Dermis microvascular lymphatic vessel endothelial cell (primary cell): ENCODE results near the gene SDC3. TPM values are rescaled to one million over a fixed set of nuclear protein-coding genes. Genes with fewer than 3 reads are reported as not detected.

Experiments
- DNase-seq, 2 donors: peaks; one replicate each; pipeline versions ENCODE4 v3.0.0 to v3.0.0-alpha.2; 2010; ENCODE audit warnings: low read depth in 2 of 2
- total RNA-seq: library from RNA; depleted of rRNA; stranded (reverse); fragments of >200 nt; gene quantifications from 2 replicates; pipeline ENCODE4 v1.2.1, GENCODE V29; 2014

SDC3 gene
- total RNA-seq, 1 donor from 2014 or later = 20.3 TPM

DNA sequence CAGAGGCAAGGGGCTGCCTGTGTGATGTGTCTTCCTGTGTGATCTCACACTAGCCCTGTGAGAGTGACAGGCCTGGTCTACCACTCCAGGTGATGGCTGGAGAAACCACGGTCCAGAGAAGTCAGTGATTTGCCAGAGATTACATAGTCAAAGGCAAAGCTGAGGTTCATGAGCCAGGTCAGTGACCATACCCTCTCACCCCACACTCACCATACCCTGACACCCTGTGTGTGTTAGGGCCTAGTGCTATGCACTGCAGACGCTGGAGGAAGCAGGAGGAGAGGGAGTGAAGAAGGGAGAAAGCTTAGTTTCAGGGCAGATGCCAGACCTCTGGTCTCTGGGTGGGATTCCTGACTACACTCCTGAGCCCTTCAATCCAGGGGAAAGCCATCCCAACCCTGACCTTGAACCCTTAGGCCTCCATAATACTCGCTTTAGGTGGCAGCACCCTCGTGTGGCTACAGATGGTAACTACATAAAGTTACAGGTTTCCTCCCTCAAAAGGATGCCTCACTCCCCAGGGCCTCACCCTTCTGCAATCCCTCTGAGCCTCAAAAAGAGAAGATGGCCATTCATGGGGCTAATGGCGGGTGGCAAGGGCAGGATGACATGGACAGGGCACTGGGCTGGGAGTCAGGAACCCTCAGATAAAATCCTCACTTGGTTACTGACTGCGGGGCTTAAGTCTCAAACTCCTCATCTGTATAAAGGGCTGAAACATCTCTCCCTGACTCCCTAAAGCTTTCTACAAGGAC lies 20.8 kb upstream of the SDC3 start:
- peak in 1 of 2 donors; percentile 41 for DNase-seq

DNA sequence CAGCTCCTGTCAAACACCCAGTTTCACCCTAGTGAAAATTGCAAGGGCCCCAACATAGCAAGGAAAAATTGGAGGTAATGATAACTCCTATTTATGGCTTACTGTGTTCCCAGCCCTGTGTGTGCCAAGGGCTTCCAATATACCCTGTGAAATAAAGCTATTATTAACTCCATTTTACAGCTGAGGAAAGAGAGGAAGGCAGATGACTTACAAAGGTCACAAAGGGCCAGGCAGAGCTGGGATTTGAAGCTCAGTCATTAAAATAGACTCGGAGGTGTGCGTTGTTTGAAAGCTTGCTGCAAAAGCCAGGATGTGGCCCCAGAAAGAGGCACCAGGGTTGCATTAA lies 20.2 kb upstream of the SDC3 start:
- DNase-seq = peak; percentile 25 to 41

DNA sequence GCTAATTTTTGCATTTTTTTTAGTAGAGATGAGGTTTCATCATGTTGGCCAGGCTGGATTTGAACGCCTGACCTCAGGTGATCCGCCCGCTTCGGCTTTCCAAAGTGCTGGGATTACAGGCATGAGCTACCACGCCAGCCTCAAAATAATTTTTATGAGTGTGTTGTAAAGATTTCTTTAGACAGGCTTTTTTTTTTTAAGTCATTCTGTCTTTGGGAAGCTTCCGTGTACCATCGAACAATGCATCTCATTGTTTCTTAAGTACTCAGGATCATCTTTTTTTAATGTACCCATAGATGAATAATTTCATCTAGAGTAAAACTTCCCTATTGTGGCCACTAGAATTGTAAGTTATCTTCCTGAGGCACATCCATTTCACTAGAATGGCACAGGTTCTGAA lies 19.6 kb upstream of the SDC3 start:
- DNase-seq = no peak

DNA sequence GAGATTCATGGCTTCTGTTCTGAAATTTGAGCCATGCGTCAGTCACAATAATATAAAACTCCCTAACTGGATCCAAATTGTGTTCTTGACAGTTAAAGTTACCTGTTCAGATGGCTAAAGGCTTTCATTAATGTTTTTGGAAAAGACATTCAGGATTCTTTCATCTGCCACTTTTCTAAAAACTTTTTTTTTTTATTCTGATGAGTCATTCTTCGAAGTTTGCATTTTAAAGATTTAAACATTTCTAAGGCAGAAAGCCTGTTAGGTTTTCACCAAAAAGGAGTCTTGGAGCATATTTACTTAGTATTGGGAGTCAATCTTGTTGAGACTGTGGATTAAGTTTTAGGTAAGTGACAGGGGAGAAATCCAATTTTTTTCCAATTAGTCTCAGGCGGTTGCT lies 18.9 kb upstream of the SDC3 start:
- no peak for DNase-seq

DNA sequence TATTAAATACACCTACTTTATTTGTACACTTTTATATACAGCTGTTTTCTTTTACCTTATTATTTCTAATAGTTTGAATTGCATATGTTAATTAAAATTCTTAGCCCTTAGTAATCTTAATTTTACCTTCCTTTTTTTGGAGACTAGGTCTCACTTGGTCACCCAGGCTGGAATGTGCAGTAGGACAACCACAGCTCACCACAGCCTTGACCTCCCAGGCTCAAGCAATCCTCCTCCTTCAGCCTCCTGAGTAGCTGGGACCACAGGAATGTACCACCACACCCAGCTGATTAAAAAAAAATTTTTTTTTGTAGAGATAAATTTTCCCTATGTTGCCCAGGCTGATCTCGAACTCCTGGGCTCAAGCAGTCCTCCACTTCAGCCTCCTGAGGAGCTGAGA lies 15.0 kb upstream of the SDC3 start:
- no peak for DNase-seq

DNA sequence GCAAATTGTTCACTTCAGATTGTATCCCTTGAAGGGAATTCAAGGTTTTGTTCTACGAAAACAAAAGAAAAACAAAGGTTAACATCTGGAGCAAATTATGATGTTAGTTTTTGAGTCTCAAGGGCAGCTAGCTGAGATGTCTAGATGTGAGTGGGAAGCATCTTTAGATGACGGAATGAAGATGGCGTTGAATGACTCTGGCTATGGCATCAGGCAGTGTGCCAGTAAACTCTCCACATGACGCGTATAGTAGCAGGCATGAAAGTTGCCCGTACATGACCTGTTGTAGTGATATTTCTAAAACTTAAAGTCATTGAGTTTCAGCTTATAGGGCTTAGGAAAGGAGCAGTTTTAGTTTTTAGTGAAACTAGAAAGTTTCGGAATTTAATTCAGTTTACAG lies 12.3 kb upstream of the SDC3 start:
- DNase-seq = no peak

DNA sequence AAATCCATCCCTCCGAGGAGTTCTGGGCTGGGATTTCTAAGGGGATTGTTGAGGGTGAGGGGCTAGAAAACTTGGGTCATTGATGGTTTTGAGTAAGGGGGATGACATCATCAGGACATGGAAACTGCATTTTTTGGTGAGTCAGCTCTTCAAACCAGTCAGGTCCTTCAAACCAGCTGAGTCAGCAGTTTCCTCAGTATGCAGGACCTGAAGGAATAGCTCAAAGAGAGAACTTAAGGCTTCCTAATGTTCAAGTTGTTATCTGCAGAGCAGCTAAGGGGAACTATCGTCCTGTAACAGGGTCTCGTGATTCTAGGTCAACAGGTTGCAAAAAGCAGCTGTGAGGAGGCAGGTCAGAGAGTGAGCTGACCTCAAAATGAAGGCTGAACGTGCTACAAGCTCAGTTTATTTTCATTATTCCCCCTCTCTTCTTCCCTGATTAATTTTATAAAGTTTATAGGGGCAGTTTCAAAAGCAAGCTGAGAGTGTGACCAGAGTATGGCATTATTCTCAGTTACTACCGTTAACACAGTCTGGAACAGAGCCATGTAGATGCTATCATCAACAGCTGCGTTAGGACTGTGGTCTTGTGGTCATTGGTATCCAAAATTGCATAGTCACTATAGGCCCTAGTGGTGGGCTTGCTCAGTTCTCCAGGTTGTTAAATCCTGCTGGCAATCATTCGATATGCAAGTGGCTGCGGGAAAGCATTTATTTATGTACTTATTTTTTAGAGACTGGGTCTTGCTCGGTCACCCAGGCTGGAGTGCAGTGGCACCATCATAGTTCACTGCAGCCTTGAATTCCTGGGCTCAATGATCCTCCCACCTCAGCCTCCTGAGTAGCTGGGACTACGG lies 10.7 kb upstream of the SDC3 start:
- DNase-seq = no peak

DNA sequence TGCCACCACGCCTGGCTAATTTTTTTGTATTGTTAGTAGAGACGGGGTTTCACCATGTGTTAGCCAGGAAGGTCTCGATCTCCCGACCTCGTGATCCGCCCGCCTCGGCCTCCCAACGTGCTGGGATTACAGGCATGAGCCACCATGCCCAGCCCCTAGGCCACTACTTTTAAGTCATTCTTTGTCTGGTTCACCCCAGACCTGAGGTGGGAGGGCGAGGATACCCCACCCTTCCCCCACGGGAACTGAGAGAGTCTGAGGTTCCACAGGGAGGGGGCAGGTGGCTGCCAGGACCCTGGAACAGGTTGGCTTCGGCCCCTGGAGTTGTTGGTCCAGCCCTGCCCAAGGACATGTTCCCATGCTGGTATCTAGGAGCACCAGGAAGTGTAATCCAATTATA lies 7.7 kb upstream of the SDC3 start:
- DNase-seq = no peak

DNA sequence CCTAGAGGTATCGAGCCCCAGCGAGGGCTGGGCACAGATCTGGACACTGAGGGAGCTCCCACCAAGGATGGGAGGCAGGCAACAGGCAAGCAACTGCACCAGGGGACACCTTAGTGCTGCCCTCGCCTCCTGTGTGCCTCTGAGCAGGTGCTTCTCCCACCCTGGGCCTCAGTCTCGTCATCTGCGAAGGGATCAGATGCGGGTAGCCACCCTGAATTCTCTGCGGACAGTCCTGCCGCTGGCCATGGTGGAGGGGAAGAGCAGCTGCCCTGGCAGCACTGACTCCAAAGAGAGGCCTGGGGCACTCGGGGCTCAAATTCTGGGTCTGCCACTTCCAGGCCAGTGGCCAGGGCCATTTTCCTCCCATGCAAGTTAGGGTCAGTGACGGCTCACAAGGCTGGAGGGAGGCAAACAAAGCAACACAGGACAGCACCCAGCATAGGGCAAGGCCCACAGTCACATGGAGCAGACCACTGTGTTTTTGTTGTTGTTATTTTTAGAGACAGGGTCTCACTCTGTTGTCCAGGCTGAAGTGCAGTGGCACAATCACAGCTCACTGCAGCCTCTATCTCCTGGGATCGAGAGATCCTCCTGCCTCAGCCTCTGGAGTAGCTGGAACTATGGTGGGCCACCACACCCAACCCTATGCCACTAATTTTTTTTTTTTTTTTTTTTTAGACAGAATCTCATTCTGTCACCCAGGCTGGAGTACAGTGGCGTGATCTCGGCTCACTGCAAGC lies 7.1 kb upstream of the SDC3 start:
- DNase-seq = no peak

DNA sequence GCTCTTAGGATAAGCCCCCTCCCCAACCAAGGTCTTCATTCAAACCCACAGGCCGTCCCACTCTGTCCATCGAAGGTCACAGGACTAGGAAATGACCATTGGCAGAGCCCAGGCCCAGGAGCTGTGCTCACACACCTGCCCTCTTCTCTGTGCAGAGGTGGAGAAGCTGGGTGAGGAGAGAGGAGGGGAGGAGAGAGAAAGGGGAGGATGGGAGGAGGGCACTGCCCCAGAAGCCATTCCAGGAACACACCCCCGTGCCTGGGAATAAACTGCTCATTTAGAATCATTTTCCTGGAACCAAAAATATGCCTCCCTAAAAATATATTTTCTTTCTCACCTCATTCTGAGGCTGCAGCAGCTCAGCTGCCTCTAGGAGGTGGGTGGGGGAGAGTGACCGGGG lies 6.4 kb upstream of the SDC3 start:
- no peak for DNase-seq

DNA sequence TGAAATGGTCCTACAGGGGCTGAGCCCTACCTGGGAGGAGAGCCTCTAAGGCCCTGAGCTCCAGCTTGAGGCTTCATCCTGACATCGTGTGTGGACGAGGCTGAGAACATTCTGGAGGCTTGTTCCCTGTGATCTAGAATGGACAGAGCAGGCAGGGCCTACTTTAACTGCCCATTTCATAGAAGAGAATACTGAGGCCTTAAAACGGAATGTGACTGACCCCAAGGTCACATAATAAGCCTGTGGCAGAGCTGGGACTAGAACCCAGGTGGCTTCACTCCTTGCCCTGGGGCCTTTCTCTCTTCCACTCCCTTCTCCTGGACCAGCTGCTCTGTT lies 6.0 kb upstream of the SDC3 start:
- DNase-seq = no peak

DNA sequence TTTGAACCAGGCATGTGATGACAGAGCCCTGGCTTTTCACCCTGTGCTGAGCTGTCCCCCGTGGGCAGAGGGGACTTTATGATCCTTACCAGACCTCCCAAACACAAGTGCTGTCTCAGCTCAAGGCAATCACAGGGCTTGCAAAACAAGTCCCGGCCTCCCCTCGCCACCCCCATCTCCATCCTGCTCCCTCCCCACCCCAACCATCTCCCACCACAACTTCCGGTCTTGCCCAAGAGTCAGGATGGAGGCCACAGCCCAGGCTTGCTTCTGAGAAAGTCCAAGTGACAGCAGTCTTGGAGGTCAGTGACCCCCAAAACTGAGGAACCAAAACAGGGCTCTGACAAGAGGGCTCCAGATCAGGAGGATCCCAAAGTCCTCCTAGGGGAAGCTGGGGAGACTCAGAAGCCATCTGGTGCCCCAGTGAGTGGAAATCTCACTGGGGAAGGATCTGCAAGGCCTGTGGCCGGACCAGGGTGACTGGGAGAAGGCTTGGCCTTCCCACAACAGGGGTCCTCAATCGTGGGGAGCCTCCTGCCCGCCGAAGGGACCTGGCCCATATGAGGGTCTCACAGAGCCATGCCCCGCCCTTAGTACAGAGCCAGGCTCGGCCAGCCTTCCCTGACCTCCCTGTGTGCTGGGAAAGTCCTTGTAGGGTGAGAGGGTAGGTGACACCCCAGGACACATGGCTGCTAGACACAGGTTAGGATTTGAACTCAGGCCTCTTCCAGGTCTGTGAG lies 4.5 kb upstream of the SDC3 start:
- no peak for DNase-seq

DNA sequence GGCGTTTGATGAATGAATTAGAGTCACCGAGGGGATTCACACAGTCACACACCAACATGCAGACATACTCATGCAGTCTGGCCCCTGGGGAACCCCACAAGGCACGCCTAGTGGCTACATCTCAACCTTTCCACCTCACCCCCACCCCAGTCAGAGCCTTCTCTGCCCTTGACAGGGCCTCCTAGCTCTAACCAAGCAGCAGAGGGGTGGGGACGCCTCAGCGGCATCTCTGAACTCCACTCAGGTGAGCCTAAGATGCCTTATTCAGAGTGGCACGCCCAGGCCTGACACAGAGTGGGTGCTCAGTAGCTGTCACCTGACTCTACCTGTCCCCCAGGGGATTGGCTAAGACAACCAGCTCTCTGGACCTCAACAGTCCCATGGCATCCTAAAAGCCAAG lies 3.7 kb upstream of the SDC3 start:
- no peak for DNase-seq

DNA sequence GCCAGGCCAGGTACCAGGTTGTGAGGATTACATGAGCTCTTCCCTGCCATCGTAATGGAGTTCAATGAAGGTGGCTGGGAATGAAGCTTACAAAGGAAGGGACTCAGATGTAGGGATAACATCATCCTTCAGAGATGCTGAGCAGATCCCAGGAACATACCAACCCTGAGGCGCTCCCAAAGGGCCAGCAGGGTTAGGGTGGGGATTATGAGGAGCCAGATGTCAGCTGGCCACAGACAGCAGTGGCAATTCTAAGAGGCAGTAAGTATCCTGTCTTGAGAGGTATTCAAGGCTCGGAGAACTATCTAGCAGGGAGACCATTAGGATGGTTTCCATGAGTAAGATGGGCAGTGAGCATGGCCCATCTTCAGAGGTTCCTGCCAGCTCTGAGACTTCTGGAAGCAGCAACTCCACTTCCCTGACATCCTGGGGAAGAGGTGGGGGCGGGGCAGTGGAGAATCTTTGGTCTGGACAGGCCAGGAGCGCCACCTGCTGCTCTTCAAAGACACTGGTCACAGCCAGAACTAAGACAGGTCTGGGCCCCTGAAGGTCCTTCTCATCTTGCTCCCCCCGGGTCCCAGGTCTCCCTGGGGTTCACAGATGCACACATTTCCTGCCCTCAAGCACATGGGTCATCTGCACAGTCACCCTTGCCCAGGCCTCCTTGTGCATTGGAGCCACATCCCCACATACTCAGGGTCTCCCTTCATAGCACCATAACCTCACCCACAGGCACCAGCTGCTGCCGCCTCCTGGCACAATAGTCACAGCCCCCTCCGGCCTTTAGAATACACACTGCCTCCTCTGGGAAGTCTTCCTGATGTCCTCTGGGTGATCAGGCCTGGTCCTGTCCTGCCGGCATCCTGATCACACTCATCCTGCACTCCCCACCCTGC lies 2.7 kb upstream of the SDC3 start:
- peak; percentile 47 to 76 for DNase-seq

DNA sequence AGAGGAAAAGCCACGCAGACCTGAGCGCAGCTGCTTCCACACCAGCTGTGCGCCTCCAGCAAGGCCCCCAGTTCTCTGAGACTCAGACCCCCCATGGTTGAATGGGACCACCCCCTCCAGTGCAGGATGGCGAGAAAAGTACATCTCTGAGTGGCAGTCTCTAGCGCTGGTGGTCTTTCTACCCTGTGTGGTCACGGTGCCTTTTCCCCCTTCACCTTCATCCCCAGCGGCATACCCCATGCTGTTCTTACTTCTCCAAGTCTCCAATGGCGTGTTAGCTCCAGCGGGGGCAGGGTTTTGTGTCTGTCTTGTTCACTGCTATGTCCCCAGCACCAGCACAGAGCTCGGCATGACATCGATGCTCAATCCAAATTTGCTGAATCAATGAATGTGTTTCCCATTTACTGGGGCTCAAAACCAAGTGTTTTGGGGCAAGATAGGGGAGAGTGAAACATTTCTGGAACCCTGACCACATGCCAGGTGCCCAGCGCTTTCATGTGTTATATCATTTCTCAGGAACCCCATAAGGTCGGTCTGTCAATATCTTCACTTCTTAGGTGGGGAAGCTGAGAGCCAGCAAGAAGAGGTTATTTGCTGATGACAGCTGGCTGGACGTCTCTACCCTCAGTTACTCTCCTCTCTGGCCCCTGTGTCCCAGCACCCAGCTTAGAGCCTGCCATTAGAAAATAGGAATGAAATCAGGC lies 959 bp upstream of the SDC3 start:
- DNase-seq = no peak

DNA sequence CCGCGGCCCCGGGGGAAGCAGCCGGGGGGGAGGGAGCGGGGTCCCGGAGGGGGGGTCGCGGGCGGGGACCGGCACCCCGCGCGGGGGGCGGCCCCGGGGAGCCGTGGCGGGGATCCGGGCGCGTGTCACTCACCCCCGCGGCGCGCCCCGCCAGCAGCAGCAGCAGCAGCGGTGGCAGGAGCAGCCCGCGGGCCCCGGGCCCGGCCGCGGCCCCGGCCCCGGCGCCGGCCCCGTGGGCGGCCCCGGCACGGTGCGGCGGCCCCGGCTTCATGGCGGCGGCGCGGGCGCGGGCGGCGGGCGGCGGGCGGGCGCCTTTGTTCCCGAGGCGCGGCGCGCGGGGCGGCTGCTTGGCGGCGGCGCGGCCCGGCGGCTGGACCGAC lies 252 bp downstream of the SDC3 start:
- DNase-seq = no peak

DNA sequence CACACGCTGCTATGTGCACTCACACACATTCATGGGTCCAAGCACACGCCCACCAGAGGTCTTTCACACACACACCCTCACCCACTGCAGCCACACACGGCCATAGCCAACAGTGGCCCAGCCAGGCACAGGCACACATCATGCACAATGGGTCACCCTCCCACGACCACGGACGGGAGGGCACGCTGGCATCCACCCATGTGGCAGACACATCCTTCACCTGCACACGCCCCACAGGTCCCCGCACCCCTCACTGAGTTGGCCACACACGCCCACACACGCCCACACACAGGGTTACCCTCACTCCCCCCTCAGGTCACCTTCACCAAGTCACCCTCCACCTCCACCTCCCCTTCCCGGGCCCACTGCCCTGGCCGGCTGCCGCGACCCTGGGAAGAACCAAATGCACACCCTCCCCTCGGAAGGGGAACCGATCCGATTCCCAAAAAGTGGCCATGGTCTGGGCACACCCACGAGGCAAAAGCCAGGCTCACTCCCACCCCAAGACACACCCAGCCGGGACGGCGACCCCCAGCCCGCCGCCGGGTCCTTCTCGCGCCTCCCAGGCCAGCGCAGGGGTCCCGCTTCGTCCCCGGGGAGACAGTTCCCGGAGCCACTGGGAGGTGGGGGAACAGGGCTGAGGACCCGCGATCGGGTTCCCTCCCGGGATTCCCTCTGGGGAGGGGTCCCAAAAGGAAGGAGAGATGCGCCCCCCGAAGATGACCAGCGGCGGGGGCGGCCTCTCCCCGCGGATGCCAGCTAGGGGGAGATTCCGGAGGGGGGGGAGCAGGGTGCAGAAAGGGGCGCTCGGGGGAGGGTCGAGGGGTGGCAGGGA lies 860 bp downstream of the SDC3 start:
- no peak for DNase-seq

DNA sequence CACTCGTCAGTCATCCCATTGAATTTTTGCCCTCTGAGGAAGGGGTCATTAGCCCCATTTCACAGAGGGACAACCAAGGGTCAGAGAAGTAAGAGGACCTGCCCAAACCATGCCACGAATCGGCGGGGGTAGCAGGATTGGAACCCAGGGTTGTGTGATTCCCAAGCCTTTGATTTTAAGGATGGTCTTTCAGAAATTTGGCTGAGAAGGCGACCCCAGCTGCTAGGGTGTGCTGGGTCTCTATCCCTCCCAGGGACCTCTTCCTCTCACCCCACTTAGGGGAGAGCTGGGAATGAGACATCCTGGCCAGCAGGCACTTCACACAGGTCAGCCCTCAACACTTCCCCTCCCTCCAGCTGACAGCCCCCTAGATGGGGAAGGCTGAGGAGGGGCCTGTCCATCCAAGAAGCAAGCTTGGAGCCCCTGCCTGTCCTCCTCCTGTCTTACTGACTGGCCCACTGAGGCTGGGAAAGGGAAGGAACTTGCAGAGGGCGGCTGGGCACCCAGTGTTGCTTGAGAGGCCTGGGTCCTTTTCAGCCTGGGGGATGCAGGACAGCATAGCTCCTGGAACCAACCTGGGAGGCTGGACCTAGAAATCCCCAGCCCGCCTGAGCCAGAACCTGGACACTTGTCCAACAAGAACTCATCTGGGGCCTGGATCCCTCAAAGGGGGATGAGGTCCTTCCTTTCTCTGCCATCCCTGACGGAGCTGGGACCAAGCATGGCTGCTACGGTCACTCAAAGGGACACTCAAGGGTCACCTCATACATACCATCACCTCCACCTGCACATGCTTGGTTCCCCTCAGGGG lies 1.7 kb downstream of the SDC3 start:
- DNase-seq = no peak
